SK-N-SH (cell line): ENCODE measurements around the gene SDHAF3. TPM values are rescaled to one million over a fixed set of nuclear protein-coding genes. Genes with fewer than 3 reads are reported as not detected.

Experiments
- CTCF ChIA-PET: fragments of 300-600, 350-600 bp; formaldehyde crosslinking; extraction: SDS; loops from one replicate; lab custom pipeline; 2021; lab: Yijun Ruan, JAX
- POLR2A ChIA-PET: fragments of 350-600 bp; sonication (Branson Sonifier 250); formaldehyde crosslinking; extraction: SDS; loops from one replicate; lab custom pipeline; 2020; ENCODE audit warnings: antibody characterized with exemption, inconsistent platforms; lab: Yijun Ruan, JAX
- DNase-seq: peaks from one replicate; pipeline ENCODE4 v3.0.0; 2012
- H2AFZ ChIP-seq: fragments of 200-600 bp; sonication (generic); 2 replicates; pipeline ENCODE4 v1.8.1; 2016; ENCODE audit warnings: antibody characterized with exemption, mild to moderate bottlenecking, low read depth
- H3F3A ChIP-seq: fragments of 200-600 bp; sonication (generic); replicated peaks from 2 replicates; pipeline ENCODE3; 2016; ENCODE audit warnings: antibody characterized with exemption, mild to moderate bottlenecking; ENCODE audit not compliant: insufficient read depth
- H3K27ac ChIP-seq, 2 experiments: fragments of 200-500 bp in 1 of 2; fragments of 200-600 bp in 1 of 2; sonication (Bioruptor generic) in 1 of 2; sonication (generic), shearing (Covaris generic) in 1 of 2; 2 replicates each; pipeline versions ENCODE4 v1.5.1 to v1.6.1; 2014 to 2016; ENCODE audit warnings: low read depth in 2 of 2, inconsistent platforms in 1 of 2, low read length in 1 of 2, mild to moderate bottlenecking in 1 of 2, mixed read lengths in 1 of 2
- H3K27me3 ChIP-seq: fragments of 200-600 bp; sonication (generic), shearing (Covaris generic); 2 replicates; pipeline ENCODE4 v1.6.1; 2016; ENCODE audit warnings: mixed run types; ENCODE audit not compliant: insufficient read depth
- H3K36me3 ChIP-seq, 2 experiments: fragments of 200-500 bp in 1 of 2; fragments of 200-600 bp in 1 of 2; sonication (Bioruptor generic) in 1 of 2; sonication (generic) in 1 of 2; replicated peaks in 1 of 2; 2 replicates each; pipeline versions ENCODE3 to v1.5.1; 2014 to 2016; ENCODE audit warnings: low read length in 1 of 2, mild to moderate bottlenecking in 1 of 2; ENCODE audit not compliant: insufficient read depth in 2 of 2, control insufficient read depth in 1 of 2
- H3K4me1 ChIP-seq, 2 experiments: fragments of 200-500 bp in 1 of 2; fragments of 200-600 bp in 1 of 2; sonication (Bioruptor generic) in 1 of 2; sonication (generic), shearing (Covaris generic) in 1 of 2; 2 replicates each; pipeline versions ENCODE4 v1.5.1 to v1.6.1; 2014 to 2016; ENCODE audit warnings: low read depth in 1 of 2, low read length in 1 of 2, mixed run types in 1 of 2; ENCODE audit not compliant: insufficient read depth in 2 of 2, control insufficient read depth in 1 of 2
- H3K4me2 ChIP-seq: fragments of 200-600 bp; sonication (generic), shearing (Covaris generic); 2 replicates; pipeline ENCODE4 v1.6.1; 2017; ENCODE audit warnings: mixed run types
- H3K4me3 ChIP-seq, 2 experiments: fragments of 200-500 bp in 1 of 2; fragments of 200-600 bp in 1 of 2; sonication (Bioruptor generic) in 1 of 2; sonication (generic), shearing (Covaris generic) in 1 of 2; 2 replicates each; pipeline versions ENCODE4 v1.5.1 to v1.8.1; 2014 to 2016; ENCODE audit warnings: low read depth in 2 of 2, inconsistent platforms in 1 of 2, low read length in 1 of 2, mild to moderate bottlenecking in 1 of 2, mixed read lengths in 1 of 2, moderate library complexity in 1 of 2
- H3K79me2 ChIP-seq: fragments of 200-600 bp; sonication (generic); 2 replicates; pipeline ENCODE4 v1.8.1; 2017; ENCODE audit warnings: mild to moderate bottlenecking; ENCODE audit not compliant: insufficient read depth
- H3K9ac ChIP-seq: fragments of 200-600 bp; sonication (generic); 2 replicates; pipeline ENCODE4 v1.6.1; 2017; ENCODE audit warnings: mixed run types
- H3K9me2 ChIP-seq: fragments of 200-600 bp; sonication (generic); 2 replicates; pipeline ENCODE4 v1.6.1; 2017; ENCODE audit warnings: mixed run types
- H3K9me3 ChIP-seq: fragments of 200-600 bp; sonication (generic); 2 replicates; pipeline ENCODE4 v1.6.1; 2017; ENCODE audit warnings: mixed run types, mild to moderate bottlenecking, moderate library complexity
- H4K20me1 ChIP-seq: fragments of 200-600 bp; sonication (generic); 2 replicates; pipeline ENCODE4 v1.6.1; 2017; ENCODE audit warnings: mild to moderate bottlenecking, mixed run types; ENCODE audit not compliant: insufficient read depth
- ELF1 ChIP-seq: IDR thresholded peaks from 2 replicates; pipeline ENCODE4 v1.4.0; 2012
- FOSL2 ChIP-seq: IDR thresholded peaks from 2 replicates; pipeline ENCODE4 v1.4.0; 2012; ENCODE audit warnings: low read depth, mild to moderate bottlenecking, moderate library complexity, borderline replicate concordance
- FOXJ3 ChIP-seq: sonication (generic); formaldehyde crosslinking; IDR thresholded peaks from 2 replicates; pipeline ENCODE4 v1.5.1; 2020; ENCODE audit warnings: mild to moderate bottlenecking, missing genetic modification reagents
- MXI1 ChIP-seq: IDR thresholded peaks from 2 replicates; pipeline ENCODE4 v1.6.1; 2012; ENCODE audit warnings: mild to moderate bottlenecking, low read depth, low read length, improper control_type of control experiment
- POLR2AphosphoS5 ChIP-seq: IDR thresholded peaks from 2 replicates; pipeline ENCODE4 v1.6.1; 2012; ENCODE audit warnings: low read depth, low read length
- RXRA ChIP-seq: IDR thresholded peaks from 2 replicates; pipeline ENCODE4 v1.4.0; 2012; ENCODE audit warnings: low read depth, mild to moderate bottlenecking, borderline replicate concordance
- TCF12 ChIP-seq: IDR thresholded peaks from 2 replicates; pipeline ENCODE4 v1.4.0; 2012
- TEAD4 ChIP-seq: IDR thresholded peaks from 2 replicates; pipeline ENCODE4 v1.4.0; 2012; ENCODE audit warnings: mild to moderate bottlenecking, borderline replicate concordance; ENCODE audit not compliant: insufficient read depth
- YY1 ChIP-seq: IDR thresholded peaks from 2 replicates; pipeline ENCODE4 v1.4.0; 2012; ENCODE audit warnings: low read depth, mild to moderate bottlenecking
- WGBS: methylation state at CpG from one replicate; pipeline ENCODE4 v1.1.6; 2017; ENCODE audit warnings: low lambda C conversion rate; 5-methylcytosine and 5-hydroxymethylcytosine counted together
- polyA plus RNA-seq, 3 experiments: library from polyadenylated mRNA; depleted of rRNA; stranded (reverse); fragments of >200 nt; gene quantifications; 2 replicates each; pipeline ENCODE4 v1.2.3, GENCODE V29; 2012
- TF ChIP-seq, protein P1 (sequence below): IDR thresholded peaks from 2 replicates; pipeline ENCODE4 v1.4.0; 2012; ENCODE audit warnings: low read depth, borderline replicate concordance
- TF ChIP-seq, protein P2 (sequence below): IDR thresholded peaks from 2 replicates; pipeline ENCODE4 v1.4.0; 2012; ENCODE audit warnings: low read depth
- TF ChIP-seq, protein P3 (sequence below): fragments of 200-600 bp; sonication (generic); IDR thresholded peaks from 2 replicates; pipeline ENCODE4 v1.6.1; 2017; ENCODE audit warnings: antibody characterized with exemption, mild to moderate bottlenecking, moderate library complexity
- TF ChIP-seq, protein P4 (sequence below): fragments of 150-350 bp; IDR thresholded peaks from 2 replicates; pipeline ENCODE4 v1.6.1; 2016; ENCODE audit warnings: mild to moderate bottlenecking, low read depth, low read length

SDHAF3 gene
- polyA plus RNA-seq, 1 of the 3 experiments (the other 2 are of a cell fraction): 17.0 TPM

DNA sequence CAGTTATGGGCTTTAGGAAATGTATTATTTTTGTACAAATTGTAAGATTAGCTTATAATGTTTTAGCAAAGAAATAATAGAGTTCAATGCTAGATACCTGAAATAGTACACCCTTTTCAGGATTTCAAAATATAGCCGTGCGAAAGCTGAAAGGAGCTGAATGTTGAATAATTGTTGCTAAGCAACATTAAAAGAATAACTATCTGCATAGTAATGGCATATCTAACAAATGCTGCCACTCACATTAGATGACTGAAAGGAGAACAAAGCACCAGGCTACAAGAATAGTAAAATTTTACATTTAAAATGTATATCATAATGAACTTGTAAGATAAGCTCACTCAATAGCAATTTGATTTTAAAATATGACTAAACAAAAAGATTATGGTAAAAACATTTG is 82.5 kb downstream of the SDHAF3 start (continued):
- TF ChIP-seq, protein P1, sequence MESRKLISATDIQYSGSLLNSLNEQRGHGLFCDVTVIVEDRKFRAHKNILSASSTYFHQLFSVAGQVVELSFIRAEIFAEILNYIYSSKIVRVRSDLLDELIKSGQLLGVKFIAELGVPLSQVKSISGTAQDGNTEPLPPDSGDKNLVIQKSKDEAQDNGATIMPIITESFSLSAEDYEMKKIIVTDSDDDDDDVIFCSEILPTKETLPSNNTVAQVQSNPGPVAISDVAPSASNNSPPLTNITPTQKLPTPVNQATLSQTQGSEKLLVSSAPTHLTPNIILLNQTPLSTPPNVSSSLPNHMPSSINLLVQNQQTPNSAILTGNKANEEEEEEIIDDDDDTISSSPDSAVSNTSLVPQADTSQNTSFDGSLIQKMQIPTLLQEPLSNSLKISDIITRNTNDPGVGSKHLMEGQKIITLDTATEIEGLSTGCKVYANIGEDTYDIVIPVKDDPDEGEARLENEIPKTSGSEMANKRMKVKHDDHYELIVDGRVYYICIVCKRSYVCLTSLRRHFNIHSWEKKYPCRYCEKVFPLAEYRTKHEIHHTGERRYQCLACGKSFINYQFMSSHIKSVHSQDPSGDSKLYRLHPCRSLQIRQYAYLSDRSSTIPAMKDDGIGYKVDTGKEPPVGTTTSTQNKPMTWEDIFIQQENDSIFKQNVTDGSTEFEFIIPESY: no peak
- TF ChIP-seq FOXJ3 (CRISPR knock-in tag): no peak
- no peak for TF ChIP-seq FOSL2
- TF ChIP-seq TCF12: no peak
- TF ChIP-seq, protein P2, sequence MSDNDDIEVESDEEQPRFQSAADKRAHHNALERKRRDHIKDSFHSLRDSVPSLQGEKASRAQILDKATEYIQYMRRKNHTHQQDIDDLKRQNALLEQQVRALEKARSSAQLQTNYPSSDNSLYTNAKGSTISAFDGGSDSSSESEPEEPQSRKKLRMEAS: no peak
- no peak for TF ChIP-seq TEAD4
- TF ChIP-seq ELF1: no peak

DNA sequence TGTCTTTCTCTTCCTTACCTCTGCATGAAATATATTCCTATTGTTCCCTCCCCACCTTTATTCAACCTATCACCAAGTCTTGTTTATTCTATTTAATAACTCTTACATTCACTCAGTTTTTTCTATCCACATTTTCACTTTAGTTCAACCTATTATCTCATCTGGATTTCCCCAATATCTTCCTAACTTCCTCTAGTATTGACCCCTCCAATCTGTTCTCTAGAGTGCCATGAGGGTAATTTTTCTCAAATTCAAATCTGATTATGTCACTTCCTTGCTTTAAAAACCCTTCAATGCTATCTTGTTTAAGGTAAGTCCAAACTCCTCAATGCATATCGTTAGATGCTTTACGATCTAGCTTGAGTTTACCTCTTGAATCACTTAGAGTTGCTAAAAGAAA is 86.5 kb downstream of the SDHAF3 start:
- ChIA-PET POLR2A (no interaction called here), CTCF (interaction anchor here (0.9 to 3.2 kb wide), 2 partner anchors 20 to 25 kb away, joined by 3 to 7 read pairs; no protein-coding TSS in a partner anchor)

DNA sequence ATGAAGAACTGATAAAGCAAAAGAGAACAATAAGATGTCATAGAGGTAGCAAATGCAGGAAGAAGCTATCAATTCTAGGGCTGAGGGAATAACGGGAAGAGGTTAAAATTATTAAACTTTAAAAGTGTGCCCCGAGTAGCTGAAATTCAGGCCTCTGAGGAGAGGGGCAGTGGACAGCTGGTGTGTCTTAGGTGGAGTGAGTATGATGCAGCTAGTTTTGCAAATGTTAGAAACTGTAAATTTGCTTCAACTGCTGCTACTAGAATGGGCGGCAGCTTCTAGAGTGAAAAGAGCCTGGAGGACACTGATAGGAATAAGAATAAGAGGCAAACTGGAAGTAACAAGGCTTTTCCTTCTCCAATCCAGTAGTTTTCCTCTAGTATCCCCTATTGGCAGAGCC is 87.3 kb downstream of the SDHAF3 start:
- Histone ChIP-seq H3K27ac (no peak overlapping the region), H2AFZ (no peak overlapping the region), H3K27me3 (no peaks in the 10 kb centered on the region), H3K4me2 (peak overlapping the region; percentile 23; the same call in 1 of the 2 replicates), H3K4me1 (no peaks in the 10 kb centered on the region), H3K79me2 (no peaks in the 10 kb centered on the region), H3K9me3 (no peaks in the 10 kb centered on the region), H3K36me3 (no peaks in the 10 kb centered on the region), H4K20me1 (no peaks in the 10 kb centered on the region), H3K9me2 (no peaks in the 10 kb centered on the region), H3F3A (no peaks in the 10 kb centered on the region), H3K9ac (no peak overlapping the region), H3K4me3 (no peak overlapping the region)
- TF ChIP-seq, protein P3, sequence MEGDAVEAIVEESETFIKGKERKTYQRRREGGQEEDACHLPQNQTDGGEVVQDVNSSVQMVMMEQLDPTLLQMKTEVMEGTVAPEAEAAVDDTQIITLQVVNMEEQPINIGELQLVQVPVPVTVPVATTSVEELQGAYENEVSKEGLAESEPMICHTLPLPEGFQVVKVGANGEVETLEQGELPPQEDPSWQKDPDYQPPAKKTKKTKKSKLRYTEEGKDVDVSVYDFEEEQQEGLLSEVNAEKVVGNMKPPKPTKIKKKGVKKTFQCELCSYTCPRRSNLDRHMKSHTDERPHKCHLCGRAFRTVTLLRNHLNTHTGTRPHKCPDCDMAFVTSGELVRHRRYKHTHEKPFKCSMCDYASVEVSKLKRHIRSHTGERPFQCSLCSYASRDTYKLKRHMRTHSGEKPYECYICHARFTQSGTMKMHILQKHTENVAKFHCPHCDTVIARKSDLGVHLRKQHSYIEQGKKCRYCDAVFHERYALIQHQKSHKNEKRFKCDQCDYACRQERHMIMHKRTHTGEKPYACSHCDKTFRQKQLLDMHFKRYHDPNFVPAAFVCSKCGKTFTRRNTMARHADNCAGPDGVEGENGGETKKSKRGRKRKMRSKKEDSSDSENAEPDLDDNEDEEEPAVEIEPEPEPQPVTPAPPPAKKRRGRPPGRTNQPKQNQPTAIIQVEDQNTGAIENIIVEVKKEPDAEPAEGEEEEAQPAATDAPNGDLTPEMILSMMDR: no peak
- TF ChIP-seq, protein P4, sequence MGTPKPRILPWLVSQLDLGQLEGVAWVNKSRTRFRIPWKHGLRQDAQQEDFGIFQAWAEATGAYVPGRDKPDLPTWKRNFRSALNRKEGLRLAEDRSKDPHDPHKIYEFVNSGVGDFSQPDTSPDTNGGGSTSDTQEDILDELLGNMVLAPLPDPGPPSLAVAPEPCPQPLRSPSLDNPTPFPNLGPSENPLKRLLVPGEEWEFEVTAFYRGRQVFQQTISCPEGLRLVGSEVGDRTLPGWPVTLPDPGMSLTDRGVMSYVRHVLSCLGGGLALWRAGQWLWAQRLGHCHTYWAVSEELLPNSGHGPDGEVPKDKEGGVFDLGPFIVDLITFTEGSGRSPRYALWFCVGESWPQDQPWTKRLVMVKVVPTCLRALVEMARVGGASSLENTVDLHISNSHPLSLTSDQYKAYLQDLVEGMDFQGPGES: no peak
- ChIA-PET POLR2A (no interaction called here), CTCF (interaction anchor here (3.2 kb wide), 1 partner anchor 26 kb away, joined by 7 read pairs; no protein-coding TSS in a partner anchor)
- WGBS: 0% methylated on average over 3 of the region's 3 CpGs
- DNase-seq: no peak

More for the DNA sequence above, 86.5 kb downstream of the SDHAF3 start:
- no peaks in the 10 kb centered on the region for H3F3A ChIP-seq
- H3K27ac ChIP-seq: no peak overlapping the region
- no peaks in the 10 kb centered on the region for H3K79me2 ChIP-seq
- H3K4me2 ChIP-seq: peak overlapping the region; percentile 23; the same call in 1 of the 2 replicates
- no peak overlapping the region for H3K9ac ChIP-seq
- H3K27me3 ChIP-seq: no peaks in the 10 kb centered on the region; the same call in 1 of the 2 replicates
- no peaks in the 10 kb centered on the region for H3K36me3 ChIP-seq
- H4K20me1 ChIP-seq: no peaks in the 10 kb centered on the region
- WGBS: 0% methylated on average over 2 of the region's 2 CpGs
- H3K9me3 ChIP-seq: no peaks in the 10 kb centered on the region
- H3K9me2 ChIP-seq: no peaks in the 10 kb centered on the region
- no peak overlapping the region for H2AFZ ChIP-seq
- peak overlapping the region in 1 of 2 experiments; percentile 17; a peak in 1 of 4 replicates for H3K4me3 ChIP-seq
- TF ChIP-seq MXI1 (no peak), RXRA (no peak), YY1 (no peak), POLR2AphosphoS5 (no peak)
- TF ChIP-seq, protein P4: no peak
- DNase-seq: no peak
- H3K4me1 ChIP-seq: no peaks in the 10 kb centered on the region
